ENCODE results near the gene LY6G6F.

The LY6G6F gene

DNA sequence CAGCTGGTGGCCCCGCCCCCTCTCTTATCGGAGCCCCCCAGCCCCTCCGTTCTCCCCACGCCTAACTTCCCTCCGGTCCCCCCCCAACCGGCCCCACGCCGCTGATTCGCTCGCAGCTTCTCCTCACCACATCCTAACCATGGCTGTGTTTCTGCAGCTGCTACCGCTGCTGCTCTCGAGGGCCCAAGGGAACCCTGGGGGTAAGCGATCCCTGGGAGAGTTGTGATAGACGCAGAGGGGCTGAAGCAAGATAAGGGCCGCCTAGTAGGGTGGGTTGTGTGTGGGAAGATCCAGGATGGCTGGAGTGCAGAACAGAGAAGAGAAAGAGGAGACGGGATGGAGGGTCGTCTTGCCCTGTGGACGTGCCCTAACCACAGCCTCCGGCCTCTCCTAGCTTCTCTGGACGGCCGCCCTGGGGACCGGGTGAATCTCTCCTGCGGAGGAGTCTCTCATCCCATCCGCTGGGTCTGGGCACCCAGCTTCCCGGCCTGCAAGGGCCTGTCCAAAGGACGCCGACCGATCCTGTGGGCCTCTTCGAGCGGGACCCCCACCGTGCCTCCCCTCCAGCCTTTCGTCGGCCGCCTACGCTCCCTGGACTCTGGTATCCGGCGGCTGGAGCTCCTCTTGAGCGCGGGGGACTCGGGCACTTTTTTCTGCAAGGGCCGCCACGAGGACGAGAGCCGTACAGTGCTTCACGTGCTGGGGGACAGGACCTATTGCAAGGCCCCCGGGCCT, 16.7 kb downstream of the LY6G6F start, which contains the start of gene MPIG6B:
Gene MPIG6B (plus strand): TSS at position 129 of the 735 bp plus-strand sequence. CDS start 11 bp downstream, at position 140.
- H3K27me3 Mint-ChIP-seq, result no peaks in the 10 kb centered on the region
- H3K9me3 Mint-ChIP-seq (ENCODE audit: low read depth), result no peaks in the 10 kb centered on the region
- peaks cover 30% of the 10 kb centered on the region for H3K4me1 Mint-ChIP-seq (ENCODE audit: low read depth)
- H3K36me3 Mint-ChIP-seq, result peaks cover 4% of the 10 kb centered on the region
- H3K4me3 Mint-ChIP-seq, result peak within 1 kb of the TSS; percentile 5
- H3K27ac Mint-ChIP-seq, result no peak within 1 kb of the TSS

DNA sequence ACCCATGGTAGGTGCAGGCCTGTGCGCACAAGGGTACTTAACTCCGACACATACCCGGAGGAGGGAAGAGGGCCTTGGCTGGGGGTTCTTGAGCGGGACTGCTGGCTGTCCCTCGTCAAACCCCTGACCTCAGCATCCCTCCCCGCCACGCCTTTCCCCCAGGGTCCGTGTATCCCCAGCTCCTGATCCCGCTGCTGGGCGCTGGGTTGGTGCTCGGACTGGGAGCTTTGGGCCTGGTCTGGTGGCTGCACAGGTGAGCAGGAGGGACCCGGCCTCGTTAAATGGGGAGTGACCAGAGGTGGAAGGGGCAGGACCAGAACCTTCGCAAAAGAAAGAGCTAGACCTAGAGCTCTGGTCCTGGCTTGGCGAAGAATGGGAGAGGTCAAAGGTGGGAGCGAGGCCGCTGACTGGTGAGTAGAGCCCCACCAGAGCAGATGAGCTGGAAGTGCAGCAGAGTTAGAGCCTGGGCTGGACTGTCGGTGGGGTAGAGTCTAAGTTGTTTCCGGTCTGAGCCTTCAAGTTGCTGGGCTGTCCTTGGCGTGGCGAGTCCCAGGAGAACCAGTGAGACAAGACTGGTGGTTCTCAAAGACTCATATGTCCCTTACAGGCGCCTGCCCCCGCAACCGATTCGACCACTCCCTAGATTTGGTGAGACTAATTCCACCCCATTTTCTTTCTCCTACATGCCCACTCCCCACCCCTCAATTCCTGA, 17.5 kb downstream of the LY6G6F start:
- peaks cover 34% of the 10 kb centered on the region for H3K4me1 Mint-ChIP-seq (ENCODE audit: low read depth)
- peaks cover 4% of the 10 kb centered on the region for H3K36me3 Mint-ChIP-seq
- no peak overlapping the region for H3K4me3 Mint-ChIP-seq
- no peak overlapping the region for H3K27ac Mint-ChIP-seq
- no peaks in the 10 kb centered on the region for H3K9me3 Mint-ChIP-seq (ENCODE audit: low read depth)
- no peaks in the 10 kb centered on the region for H3K27me3 Mint-ChIP-seq

DNA sequence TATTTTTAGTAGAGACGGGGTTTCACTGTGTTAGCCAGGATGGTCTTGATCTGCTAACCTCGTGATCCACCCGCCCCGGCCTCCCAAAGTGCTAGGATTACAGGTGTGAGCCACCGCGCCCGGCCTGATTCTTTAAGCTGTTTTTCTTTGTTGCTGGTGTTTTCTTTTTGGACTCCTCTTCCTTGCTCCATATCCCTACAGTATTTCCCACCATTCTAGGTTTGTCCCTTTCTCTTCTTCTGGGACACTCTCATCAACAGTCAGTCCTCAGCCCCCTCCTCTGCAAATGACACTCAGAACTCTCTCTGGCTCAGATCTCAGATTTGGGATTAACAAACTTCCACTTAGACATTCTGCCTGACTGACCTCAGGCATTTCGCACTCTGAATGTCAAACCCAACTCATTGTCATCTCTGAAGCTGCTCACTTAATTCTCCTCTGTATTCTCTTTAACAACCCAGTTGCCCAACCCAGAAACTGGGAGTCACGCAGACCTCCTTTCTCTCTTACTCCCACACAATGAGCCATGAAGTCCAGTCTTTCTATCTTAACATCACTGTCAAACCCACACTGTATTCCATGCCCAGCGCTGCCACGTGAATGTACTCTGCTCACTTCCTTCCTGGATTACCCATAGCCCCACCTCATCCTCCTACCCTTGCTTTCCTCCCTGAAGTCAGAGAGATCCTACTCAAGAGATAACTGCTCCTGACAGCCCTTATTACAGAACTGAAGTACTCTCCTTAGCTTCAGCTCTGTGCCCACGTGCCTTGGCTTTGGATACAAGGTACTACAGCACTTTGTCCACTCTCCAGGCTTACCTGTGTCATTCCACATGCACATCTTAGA, 19.1 kb downstream of the LY6G6F start:
- Mint-ChIP-seq H3K36me3 (peaks cover 4% of the 10 kb centered on the region), H3K9me3 (ENCODE audit: low read depth) (no peaks in the 10 kb centered on the region), H3K27me3 (no peaks in the 10 kb centered on the region), H3K27ac (no peak overlapping the region), H3K4me1 (ENCODE audit: low read depth) (peaks cover 44% of the 10 kb centered on the region), H3K4me3 (no peak overlapping the region)

DNA sequence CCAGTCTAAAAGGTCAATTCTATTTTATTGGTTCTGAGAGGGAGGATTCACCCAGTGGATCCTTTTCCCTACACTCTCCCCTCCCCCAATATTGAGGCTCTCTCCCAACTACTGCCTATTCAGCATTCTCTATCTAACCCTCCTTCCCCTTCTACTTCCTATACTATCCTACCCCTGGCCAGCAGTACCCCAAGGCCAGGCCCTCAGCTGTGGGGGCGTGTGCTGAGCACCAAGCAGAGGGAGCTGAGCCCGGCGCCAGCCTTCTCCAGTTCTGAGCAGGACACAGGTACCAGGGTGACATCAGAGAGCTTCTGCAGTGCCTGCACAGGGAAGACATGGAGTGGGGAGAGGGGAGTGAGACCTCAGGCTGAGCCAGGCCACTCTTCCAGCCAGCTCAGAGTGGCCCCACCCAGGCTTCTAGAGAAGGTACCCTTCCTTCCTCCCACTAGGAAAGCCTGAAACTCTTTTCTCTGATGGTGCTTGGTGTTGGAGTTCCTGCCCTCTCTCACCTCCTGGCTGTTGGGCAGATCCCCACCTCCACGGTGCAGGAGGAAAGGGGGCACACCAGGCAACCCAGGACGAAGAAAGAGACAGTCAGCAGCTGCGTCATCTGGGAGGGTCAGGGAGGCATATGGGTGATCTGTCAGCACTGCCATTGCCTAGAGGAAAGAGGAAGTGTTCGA, 20.5 kb downstream of the LY6G6F start:
- Mint-ChIP-seq H3K9me3 (ENCODE audit: low read depth) (no peaks in the 10 kb centered on the region), H3K27ac (peak overlapping the region; percentile 54), H3K4me3 (peak overlapping the region; percentile 63), H3K36me3 (peaks cover 4% of the 10 kb centered on the region), H3K27me3 (no peaks in the 10 kb centered on the region), H3K4me1 (ENCODE audit: low read depth) (peaks cover 45% of the 10 kb centered on the region)

DNA sequence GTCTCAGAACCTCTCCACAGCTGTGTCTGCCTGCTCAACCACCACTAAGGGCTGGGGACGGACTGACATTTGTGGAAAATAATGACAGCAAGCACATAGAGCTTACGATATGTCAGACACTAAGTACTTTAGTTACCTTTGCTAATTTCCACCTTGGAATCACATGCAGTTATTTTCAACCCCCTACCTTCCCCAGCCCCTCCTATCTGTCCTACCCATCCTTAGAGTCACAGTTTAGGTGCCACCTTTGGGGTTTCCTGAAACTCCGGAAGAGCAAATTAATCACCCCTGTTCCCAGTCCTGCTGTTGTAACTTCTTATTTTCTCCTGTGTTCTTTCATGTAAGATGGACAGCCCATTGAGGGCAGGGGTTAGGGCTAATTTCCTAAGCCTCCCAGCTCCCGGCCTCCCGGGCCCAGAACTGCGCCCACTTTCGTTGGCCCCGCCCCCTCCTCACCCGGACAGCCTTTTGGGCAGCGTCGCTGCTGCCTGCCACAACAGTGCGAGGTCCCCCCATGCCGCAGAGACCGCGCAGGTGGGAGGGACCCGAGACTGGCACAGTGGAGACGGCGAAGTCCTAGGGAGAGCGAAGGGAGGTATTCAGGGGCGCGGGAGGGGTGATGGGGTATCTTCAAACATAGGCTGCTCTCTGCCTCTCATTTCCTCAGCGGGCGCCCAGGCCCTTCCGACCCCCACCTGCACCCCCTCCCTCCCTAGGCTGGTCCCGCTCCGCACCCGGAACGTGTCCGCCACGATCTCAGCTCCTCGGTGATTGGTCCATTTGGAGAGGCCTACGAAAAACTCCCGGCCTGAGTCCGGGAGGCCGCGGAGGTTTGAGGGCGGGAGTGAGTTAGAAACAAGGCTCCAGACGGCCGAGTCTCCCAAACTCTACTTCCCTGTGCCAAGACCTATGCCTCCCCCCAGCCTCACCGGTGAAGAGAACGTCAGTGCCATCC, 21.3 kb downstream of the LY6G6F start:
- no peaks in the 10 kb centered on the region for H3K9me3 Mint-ChIP-seq (ENCODE audit: low read depth)
- H3K36me3 Mint-ChIP-seq, result peaks cover 4% of the 10 kb centered on the region
- no peak overlapping the region for H3K27ac Mint-ChIP-seq
- H3K27me3 Mint-ChIP-seq, result no peaks in the 10 kb centered on the region
- H3K4me1 Mint-ChIP-seq (ENCODE audit: low read depth), result peaks cover 45% of the 10 kb centered on the region
- peak overlapping the region; percentile 63 for H3K4me3 Mint-ChIP-seq

DNA sequence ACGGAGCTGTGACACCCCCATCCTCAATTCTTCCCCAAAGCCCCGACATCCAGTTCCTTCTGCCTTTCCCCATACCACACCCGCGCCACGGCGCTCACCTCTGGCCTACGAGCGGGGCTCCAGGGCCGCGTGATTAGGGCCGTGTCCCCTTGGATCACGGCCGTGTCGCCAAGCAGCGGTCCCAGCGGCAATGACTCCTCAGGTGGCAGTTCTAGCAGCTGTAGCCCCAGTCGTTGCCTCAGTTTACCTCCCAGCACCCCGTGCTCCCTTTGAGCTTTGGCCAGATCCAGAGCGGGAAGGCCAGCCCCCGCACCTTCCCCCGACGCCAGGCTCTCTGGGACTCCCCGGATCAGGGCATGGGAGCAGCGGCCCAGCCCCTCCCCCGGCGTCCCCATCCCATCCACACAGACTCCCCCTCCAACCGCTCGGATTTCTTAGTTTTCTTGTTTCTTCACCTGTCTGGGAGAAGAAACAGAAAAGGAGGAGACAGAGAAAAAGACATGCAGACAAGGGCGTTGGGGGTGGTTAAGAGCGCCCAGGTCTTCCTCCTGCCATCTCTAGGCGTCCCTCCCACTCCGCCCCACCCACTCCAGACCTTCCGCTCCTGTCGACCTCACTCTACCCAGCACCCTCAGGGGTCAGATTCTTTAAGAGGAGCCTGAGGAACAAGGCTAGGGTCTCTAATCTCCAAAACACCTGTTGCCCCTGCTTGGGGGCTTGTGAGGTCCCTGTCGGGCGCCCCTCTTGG, 22.3 kb downstream of the LY6G6F start, which contains the start of gene DDAH2:
Gene DDAH2 (minus strand): TSS at position 533 of the 748 bp plus-strand sequence. CDS start 138 bp downstream, at position 395.
- peak within 1 kb of the TSS; percentile 68 for H3K27ac Mint-ChIP-seq
- H3K27me3 Mint-ChIP-seq, result no peaks in the 10 kb centered on the region
- H3K9me3 Mint-ChIP-seq (ENCODE audit: low read depth), result no peaks in the 10 kb centered on the region
- peaks cover 4% of the 10 kb centered on the region for H3K36me3 Mint-ChIP-seq
- peaks cover 49% of the 10 kb centered on the region for H3K4me1 Mint-ChIP-seq (ENCODE audit: low read depth)
- H3K4me3 Mint-ChIP-seq, result peak within 1 kb of the TSS; percentile 96

- H3K36me3 Mint-ChIP-seq, result peaks cover 4% of the 10 kb centered on the region
- peak overlapping the region; percentile 68 for H3K27ac Mint-ChIP-seq
Observed at GRCh38 chr6:31729515-31729978, 22.9 kb downstream of the LY6G6F start.

DNA sequence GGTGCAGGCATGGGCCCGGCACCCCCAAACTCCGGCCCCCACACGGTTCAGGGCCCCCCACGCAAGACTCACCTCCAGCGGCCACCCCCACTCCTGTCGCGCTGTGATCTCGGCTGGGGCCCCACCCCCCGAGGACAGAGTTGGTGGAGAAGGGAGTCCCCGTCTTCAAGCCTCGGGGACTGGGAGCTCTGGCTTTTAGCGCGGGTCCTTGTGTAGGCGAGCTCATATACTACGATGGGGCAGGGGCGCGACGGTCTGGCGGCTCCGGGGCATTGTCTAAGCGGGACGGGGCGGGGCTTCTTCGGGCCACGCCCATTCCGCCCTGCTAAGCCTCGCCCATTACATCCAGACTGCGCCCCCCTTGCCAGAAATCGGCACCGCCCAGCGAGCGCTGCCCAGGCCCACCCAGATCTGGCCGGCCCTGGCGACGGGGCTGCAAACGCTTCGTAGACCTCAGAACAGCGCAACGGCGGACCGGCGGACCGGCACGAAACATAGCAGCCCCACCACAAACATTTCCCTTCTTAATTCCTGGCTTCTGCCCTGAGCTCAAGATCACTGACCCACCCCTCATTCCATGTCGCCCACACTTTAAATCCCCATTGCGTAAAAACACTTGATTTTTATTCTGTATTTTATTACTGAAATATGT, 23.4 kb downstream of the LY6G6F start:
- Mint-ChIP-seq H3K27me3 (no peaks in the 10 kb centered on the region), H3K4me3 (peak overlapping the region; percentile 96), H3K4me1 (ENCODE audit: low read depth) (peaks cover 51% of the 10 kb centered on the region), H3K9me3 (ENCODE audit: low read depth) (no peaks in the 10 kb centered on the region), H3K27ac (peak overlapping the region; percentile 5), H3K36me3 (peaks cover 4% of the 10 kb centered on the region)

More at GRCh38 chr6:31729515-31729978, 22.9 kb downstream of the LY6G6F start:
- Mint-ChIP-seq H3K4me3 (peak overlapping the region; percentile 96), H3K4me1 (ENCODE audit: low read depth) (peaks cover 50% of the 10 kb centered on the region), H3K9me3 (ENCODE audit: low read depth) (no peaks in the 10 kb centered on the region), H3K27me3 (no peaks in the 10 kb centered on the region)

DNA sequence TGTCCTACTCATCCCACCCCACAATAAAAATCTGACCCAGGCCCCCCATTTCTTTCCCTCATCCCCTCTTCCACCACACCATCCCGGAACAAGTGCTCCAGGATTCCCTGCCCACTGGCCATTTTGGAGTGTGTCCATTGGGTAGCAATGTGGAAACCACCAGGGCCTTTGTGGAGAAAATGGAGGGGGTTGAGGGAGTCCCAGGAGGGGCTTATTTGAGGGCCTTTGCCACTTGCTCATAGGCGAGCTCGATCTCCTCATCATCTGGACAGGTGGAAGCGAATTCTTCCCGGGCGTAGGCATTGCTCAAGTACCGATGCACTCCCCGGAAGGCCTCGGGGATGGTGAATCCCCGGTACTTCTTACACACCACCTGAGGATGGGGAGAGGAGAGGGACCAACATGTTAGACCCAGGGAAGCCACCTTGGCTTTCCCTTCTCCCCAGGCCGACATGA, 24.0 kb downstream of the LY6G6F start:
- peaks cover 4% of the 10 kb centered on the region for H3K36me3 Mint-ChIP-seq
- H3K27me3 Mint-ChIP-seq, result no peaks in the 10 kb centered on the region
- H3K4me1 Mint-ChIP-seq (ENCODE audit: low read depth), result peaks cover 53% of the 10 kb centered on the region
- H3K9me3 Mint-ChIP-seq (ENCODE audit: low read depth), result no peaks in the 10 kb centered on the region
- peak overlapping the region; percentile 5 for H3K27ac Mint-ChIP-seq
- H3K4me3 Mint-ChIP-seq, result peak overlapping the region; percentile 96

GRCh38 chr6:31732029-31732428, 25.4 kb downstream of the LY6G6F start:
- Mint-ChIP-seq H3K9me3 (ENCODE audit: low read depth) (no peaks in the 10 kb centered on the region), H3K36me3 (no peaks in the 10 kb centered on the region), H3K4me1 (ENCODE audit: low read depth) (peaks cover 47% of the 10 kb centered on the region), H3K4me3 (no peak overlapping the region), H3K27me3 (no peaks in the 10 kb centered on the region), H3K27ac (no peak overlapping the region)

DNA sequence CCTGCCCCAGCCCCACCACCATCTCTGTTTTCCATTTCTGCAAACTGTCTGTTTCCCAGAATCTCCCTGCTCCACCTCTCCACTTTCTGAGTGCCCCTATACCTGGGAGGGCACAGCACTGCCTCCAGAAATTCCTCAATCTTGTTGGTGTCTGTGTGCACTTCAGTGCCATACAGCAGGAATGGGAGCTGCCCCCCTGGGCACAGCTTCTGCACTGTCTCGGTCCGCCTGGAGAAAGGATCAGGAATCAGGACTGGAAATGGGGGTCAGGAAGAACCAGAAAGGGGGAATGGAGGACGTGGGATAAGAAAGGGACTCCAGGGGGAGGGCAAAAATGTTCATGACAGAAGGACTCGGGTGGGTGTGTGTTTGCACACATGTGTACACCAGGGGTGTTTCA, 27.1 kb downstream of the LY6G6F start:
- Mint-ChIP-seq H3K27me3 (no peaks in the 10 kb centered on the region), H3K9me3 (ENCODE audit: low read depth) (no peaks in the 10 kb centered on the region), H3K36me3 (no peaks in the 10 kb centered on the region), H3K27ac (peak overlapping the region; percentile 22), H3K4me3 (peak overlapping the region; percentile 99), H3K4me1 (ENCODE audit: low read depth) (peaks cover 54% of the 10 kb centered on the region)

DNA sequence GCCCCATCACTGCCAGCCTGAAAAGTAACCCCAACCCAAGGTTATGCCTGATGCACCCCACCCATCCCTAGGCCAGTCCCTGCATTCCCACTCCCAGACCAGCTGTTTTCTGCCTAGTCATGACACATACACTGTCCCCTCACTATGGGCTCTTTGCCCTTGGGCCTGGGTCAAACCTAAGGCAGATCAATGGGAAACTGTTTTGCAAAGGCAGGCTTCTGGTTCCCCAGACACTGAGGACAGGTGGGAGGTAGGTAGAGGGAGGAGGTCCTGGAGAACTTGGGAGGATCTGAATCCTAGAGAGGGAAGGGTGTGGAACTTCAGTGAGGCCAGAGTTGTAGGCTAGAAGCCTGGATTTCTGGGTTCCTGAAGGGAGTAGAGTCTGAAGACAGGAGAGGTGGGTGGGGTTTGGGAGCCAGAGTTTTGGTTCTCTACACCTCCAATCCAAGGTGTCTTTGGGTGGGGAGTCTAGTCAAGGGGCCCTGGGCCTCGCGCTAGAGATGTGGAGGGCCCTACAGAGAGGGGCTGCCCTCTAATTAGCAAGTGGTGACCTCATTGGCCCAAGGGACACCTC, 27.7 kb downstream of the LY6G6F start:
- H3K27ac Mint-ChIP-seq, result peak overlapping the region; percentile 88
- H3K36me3 Mint-ChIP-seq, result no peaks in the 10 kb centered on the region
- H3K27me3 Mint-ChIP-seq, result no peaks in the 10 kb centered on the region
- H3K9me3 Mint-ChIP-seq (ENCODE audit: low read depth), result no peaks in the 10 kb centered on the region
- H3K4me1 Mint-ChIP-seq (ENCODE audit: low read depth), result peaks cover 57% of the 10 kb centered on the region
- peak overlapping the region; percentile 99 for H3K4me3 Mint-ChIP-seq
